GM21737 (cell line): Measurements from ENCODE around the gene ZNF248.

Experiments
- ATAC-seq: cut with Tn5 transposase; IDR thresholded peaks from one replicate; pipeline ENCODE4 v1.9.1; 2021; ENCODE audit warnings: mild to moderate bottlenecking, moderate library complexity; ENCODE audit not compliant: unreplicated experiment

Gene ZNF248

DNA sequence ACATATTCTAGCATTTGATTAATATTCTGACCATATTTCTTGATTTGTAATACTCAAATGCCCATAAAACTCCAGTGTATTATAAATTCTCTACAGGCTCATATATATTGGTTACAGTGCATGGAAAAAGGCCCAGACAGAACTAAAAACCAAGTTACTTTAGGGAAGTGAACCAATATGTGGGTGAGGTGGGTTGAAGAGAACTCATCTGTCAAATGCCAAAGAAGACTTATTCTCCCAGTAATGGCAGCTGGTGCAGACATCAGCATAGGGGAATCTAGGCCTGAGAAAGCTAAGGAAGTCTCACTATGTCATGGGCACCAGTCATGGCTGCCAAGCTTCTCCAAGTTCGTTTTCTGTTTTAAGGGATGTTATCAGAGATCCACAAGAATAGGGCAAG lies 30.6 kb downstream of the ZNF248 start:
- no peak for ATAC-seq

DNA sequence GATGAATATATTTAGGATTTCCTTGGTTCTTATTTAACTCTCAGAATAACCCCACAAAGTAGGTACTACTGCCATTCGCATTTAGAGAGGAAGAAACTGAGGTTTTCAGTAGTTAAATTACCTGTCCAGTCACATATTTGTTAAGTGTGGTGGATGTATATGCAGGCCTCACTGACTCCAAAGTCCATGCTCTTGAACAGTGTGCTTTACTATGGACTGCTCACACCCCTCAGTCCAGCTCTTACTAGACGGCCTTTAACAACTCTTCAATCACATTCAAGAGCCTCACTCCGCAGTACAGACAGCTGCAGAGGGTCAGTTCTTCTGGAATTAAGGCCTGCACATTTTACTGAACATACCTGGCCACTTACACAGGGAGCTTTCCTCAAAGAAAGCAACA lies 36.2 kb downstream of the ZNF248 start:
- no peak for ATAC-seq

DNA sequence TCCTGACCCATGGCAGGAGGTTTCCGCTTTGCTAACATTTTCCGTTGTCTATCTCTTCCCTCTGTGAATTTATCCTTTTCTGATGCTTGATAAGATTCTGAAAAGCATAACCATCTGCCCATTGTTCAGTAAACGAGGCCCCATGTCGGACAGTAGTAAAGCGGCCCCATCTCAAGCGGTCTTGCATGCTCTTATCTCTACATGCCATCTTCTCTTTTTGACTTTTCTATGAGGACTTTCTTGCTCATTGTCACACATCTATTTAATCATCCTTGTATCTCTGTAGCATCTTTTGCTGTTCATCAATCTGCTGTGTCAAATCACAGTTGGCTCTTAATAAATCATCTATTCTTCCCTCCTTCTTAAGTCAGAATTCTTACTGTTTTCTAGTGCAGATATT lies 37.6 kb downstream of the ZNF248 start:
- no peak for ATAC-seq

DNA sequence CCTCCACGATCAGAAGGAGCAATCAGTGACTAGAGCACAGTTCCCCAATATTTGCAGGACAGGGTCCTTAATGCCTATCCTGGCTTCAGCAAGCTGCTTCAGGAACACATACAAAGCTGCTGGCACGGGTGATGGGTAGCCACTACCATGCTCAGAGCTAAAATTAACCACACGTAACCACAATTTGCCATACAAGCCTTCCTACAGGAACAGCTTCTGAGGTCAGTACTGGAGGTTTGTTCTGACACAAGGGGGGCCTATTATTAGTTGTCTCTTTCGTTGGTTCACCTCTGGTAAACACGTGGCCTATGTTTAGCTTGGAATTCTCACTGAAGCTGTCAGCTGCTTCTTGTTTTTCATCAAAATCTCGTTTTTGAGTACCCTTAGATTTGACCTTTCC lies 41.1 kb downstream of the ZNF248 start:
- no peak for ATAC-seq

DNA sequence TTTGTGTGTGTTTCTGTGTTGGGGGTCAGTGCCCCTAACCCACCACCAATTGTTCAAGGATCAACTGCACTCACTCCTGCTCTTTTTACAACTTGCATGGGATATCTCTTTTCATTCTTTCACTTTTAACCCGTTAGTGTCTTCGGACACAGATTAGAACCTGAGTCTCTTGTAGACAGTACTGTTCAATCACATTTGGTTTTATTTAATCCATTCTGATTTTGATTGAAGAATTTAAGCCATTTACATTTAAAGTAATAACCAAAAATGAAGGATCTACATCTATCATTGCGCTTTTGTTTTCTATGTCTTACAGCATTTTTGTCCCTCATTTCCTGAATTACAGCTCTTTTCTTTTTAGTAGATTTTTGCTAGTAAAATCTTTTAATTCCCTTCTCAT lies 43.6 kb downstream of the ZNF248 start:
- ATAC-seq: no peak

DNA sequence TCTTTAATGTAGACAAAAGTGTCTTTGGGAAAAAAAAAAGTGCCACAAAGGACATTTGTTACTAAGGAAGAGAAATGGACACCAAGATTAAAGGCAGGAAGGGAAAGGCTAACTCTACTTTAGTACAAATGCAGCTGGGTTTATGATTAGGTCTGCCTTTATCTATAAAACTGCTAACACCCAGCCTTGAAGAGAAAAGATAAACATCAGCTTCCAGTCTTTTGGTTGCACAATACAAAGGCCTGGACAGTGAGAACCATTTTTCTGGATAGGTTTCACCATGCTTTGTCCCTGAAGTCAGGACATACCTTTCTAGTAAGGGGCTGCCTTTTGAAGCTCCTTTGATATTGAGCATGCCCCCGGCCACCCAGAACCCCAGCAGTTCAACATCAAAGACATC lies 45.1 kb downstream of the ZNF248 start:
- no peak for ATAC-seq

DNA sequence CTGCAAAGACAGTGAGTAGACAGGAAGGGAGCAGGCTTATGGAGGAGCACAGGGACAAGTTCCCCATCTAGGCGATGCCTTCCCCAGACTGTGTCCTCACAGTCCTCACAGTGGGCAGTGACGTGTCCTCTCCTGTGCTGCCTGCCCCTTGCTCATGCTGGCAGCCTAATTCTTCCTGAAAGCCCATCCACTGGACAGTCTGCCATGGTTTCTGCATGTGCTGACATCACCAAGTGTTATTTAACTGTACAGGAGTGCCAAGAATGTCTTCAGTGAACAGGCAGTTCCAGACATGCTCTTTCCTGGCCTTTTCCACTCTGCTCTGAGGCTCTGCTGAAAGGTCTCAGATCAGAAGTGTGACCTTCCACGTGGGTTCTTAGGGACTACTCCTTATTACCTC lies 54.1 kb downstream of the ZNF248 start:
- ATAC-seq: no peak

DNA sequence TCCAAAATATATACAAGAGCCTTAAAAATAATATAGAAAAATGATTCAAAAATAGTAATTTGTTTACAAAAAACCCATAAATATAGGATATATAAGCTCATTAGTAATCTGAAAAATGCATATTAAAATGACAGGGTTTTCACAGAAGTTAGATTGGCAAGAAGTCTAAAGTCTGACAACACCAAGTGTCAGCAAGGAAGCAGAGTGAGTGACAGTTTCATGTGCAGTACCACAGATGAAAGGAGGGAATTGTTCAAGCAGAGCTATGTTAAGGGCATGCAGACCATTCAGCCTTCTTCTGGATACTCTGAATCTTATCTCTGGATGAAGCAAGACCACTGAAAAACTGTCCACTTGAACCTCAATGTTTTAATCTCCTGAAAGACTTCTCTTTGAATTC lies 55.9 kb downstream of the ZNF248 start:
- ATAC-seq: no peak

DNA sequence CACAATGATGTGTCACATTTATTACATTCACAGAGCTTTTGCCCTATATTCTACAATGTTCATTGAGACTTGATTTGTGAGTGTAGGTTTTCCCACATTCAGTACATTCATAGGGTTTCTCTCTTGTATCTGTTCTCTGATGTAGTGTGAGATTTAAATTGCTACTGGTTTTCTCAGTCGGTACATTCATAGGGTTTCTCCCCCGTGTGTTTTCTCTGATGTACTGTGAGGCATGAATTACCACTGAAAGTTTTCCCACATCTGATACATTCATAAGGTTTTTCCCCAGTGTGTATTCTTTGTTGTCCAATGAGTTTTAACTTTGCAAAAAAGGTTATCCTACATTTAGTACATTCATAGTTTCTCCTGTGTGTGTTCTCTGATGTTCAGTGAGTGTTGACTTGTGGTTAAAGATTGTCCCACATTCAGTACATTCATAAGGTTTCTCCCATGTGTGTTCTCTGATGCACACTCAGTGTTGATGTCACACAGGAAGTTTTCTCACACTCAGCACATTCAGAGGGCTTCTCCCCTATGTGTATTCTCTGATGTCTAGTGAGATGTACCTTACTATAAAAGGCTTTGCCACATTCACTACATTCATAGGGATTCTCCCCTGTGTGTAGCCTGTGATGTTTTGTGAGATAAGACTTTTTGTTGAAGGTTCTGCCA lies 63.0 kb downstream of the ZNF248 start:
- ATAC-seq: no peak

DNA sequence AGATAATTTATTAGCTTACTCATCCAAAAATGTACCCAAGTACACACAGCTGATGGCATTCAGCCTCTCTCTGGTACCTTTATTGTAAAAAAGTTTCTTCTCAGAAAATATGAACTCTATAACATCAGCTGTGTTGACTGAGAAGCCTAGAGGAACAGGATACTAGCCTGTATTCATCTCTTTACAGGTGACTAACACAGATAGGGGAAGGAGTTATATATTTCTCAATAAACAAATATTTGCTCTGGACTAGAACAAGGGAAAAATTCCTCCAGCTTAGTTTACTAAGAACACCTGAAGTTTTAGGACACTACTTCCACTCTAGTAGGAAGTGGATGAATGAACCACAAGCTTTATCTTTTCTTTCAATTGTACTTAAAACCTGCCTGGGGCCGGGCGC lies 67.8 kb downstream of the ZNF248 start:
- no peak for ATAC-seq

DNA sequence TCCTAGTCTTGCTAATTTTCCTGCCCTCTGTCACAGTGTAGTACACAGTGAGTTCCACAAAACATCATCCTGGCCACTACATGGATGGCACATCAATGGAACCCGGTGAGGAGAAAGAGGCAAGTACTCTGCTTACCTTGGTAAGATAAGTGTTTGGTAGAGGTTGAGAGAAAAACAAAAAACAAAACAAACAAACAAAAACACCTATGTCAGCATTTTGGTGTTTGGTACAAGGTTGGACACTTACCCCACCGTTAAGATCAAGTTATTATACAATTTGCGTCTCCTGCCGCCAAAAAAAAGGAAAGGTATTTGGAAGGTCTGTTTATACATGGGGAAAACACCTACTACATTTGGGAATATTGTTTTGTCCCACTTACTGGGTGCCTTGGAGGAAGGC lies 72.7 kb downstream of the ZNF248 start:
- ATAC-seq: no peak

DNA sequence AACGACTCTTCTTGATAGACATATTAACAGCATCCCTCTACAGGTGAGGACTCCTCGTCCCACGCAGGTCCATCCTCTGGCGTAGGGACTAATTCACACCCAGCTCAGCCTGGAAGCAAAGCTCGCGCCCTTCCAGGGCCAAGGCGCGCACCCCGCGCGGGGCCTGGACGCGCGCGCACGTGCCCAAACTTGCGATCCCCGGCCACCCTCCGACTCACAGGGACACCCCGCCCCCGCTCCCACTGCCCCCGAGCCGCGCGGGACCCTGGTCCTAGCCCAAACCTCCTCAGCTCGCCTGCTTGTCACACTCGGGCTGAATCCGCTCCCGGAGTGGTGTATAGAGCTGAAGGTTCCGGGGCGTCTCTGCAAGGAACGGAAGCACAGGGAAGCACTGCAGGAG lies 76.9 kb downstream of the ZNF248 start:
- ATAC-seq: no peak

DNA sequence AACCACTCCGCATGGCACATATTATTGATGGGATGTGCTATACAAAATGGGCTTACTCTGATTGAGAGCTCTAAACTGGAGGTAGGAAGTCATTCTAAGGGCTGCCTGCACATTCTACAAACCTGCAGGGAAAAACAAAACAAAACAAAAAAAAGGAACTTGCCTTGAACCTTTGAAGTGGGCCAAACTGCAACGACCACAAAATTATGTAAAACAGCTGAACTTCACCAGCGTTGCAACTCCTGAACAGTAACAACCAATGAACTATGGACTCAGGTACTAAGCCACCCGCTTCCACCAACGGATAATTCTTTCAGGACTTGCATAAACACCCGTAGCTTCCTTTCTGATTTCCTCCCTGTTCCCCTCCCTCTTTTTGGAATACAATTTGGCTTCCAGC lies 80.4 kb downstream of the ZNF248 start:
- no peak for ATAC-seq

DNA sequence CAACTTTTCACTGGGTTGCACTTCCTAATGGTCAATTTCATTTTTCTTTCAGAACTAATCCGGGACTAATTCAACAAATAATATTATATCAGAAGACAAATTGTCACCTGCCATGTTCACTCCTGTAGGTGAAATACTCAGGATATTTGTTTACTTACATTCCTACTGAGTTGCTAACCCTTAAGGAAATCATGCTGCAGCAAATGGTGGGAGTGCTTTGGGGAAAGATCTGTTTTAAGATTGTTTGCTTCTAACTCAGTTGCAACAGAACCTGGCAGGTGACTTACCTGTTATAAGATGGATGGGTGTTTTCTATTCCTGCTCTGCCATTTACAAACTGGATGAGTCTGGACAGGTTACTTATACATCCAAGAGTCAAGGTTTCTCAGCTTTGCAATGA lies 81.8 kb downstream of the ZNF248 start:
- no peak for ATAC-seq

DNA sequence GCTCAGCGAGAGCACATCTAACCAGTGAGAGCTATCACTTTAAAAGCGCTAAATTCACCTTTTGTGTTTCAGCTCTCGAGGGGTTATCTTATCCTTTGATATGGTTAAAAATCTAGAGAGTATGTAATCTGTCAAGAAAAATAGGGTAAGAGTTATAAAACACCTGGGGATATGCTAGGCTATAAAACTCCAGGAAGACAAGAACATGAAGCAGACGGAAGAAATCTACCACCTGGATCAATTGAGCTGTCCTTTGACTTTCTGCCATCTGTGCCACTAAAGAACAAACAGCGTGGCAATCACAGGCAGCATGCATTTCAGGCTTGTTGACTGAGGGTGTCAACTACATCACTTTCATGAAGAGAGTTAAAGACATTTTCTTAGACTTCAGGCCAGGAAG lies 83.1 kb downstream of the ZNF248 start:
- ATAC-seq: no peak

DNA sequence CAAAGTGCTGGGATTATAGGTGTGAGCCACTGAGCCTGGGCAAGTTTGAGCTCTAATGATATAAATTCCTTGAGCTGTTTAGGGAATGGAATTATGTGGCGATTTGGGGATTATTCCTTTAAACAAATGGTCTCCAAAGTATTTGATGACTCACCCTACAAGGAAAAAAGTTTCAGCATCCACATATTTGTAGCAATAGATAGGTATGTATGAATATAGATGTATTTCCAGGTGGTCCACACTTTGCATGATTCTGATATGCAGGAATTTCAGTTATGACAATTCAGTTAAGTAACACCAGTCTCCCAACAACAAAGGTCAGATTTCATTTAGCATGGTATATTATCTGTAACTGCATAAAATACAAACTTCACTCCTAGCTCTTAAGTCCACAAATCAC lies 92.2 kb downstream of the ZNF248 start:
- ATAC-seq: no peak

DNA sequence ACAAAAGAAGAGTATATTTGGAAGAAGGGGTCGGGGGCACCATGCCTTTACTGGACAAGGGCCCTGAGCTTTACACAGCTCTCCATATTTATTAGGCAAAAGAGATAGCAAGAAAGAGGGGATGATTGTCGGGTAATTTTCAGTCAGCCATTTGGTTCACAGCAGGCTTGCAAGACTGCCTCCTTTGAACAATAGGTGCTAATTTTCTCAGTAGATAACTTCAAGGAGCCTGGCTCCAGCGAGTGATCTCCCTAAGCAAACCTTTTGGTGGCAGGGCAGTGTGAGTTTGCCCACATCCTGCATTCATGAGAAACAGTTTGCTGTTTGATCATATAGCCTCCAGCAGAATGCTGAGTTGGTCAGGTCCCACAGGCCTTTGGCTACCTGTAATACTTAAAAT lies 94.3 kb downstream of the ZNF248 start:
- no peak for ATAC-seq

DNA sequence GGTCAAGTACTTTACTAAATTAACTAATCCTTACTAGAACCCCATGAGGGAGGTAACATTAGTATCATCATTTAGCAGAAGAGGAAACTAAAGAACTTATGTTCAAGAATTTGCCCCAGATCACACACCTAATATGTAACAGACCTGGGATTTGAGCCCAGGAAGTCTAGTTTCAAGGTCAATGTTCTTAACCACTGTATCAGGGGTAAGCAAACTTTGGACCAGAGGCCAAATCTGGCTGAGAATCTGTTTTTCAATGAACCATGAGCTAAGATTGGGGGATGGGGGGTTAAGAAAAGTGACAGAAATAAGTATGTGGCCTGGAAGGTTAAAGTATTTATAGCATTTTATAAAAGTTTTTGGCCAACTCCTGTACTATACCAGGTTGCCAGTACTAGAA lies 95.1 kb downstream of the ZNF248 start:
- no peak for ATAC-seq

DNA sequence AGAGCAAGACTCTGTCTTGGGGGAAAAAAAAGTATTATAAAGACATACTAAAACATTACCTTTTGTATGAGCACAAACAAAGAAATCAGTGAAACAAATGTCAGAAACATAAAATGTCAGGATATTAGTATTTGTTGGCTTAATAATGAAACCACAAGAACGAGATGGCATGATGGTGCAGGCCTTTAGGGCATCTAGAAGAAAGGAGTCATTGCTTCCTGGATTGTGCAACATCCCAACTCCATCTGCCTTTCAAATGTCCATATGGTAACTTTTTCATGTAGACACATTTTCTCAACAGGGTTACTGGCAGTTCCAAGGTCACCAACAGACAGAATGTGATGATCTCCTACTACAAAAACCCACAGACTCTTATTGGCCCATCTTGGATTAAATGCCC lies 96.6 kb downstream of the ZNF248 start:
- ATAC-seq: no peak

DNA sequence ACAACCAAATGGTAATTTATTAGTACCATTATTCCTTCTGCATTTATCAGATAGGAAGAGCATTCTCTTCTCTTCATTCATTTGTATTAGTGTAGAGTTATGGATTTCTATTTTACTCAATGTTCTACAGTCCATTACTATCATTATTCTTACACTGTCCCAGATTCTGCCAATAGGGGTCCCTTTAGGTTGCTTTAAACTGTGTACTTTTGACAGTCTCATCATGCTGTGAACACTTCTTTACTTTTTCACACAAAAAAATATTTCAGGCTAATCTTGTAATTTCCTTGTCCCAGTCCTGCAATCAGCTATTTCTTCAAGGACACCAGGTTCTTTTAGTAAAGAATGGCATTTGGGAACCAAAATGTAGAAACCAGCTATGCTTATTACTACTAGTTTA lies 99.3 kb downstream of the ZNF248 start:
- no peak for ATAC-seq

DNA sequence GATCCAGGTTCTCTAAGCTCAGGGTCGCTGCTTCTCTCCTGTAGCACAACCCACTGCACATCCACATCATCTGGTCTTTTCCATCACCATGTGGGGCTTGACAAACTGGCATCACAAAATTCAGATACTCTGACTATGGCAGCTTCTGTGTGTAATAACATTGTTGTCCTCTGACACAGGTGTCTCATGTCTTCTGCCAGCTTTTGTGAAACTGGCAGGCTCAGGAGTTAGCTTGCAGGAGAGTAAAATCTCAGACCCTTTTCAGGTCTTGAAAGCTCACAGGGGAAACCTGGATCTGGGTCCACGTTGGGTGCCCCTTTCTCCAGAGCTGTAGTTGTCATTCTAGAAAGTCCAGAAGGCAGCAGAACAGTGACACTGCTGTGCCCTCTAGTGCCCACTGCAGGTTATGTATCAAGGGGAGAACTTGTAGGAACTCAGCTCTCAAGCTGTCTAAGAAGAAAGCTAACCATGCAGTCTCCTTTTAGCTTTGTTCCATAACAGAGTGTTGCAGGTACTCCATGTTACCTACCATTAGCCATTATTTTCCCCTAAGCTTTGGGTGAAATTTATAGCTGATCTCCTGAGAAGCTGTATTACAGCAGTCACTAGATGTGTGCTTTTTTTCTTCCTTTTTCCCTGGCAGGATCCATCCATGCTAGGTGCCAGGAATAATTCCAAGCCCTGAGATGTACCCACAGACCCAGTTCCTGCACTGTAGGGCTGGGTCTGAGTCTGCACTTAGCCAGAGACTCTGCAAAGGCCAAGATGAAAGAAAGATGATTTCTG lies 102.7 kb downstream of the ZNF248 start:
- ATAC-seq: no peak

DNA sequence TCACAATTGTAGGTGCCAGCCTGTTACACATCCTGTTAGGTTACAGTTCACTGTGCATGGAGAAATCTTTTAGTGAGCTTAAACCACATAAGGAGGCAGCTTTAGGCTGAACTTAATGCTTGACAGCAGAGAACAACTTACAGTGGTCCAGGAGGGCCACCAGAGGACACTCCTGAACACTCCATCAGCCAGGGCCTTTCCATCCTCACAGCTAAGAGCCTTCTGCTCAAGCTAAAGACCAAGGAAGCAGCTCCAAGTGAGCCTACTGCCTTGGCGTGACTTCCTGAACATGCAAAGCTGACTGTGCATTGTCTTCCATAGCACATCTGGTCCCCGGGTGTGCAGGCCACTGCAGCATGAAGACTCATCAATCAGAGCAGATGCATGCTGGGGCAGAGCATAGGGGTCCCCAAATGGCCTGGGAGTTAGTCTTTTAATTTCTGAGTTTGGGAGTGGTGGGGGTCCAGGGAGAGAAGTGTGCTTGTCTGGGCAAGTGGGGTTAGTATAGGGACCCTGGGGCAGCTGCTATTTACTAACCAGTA lies 105.0 kb downstream of the ZNF248 start:
- no peak for ATAC-seq

DNA sequence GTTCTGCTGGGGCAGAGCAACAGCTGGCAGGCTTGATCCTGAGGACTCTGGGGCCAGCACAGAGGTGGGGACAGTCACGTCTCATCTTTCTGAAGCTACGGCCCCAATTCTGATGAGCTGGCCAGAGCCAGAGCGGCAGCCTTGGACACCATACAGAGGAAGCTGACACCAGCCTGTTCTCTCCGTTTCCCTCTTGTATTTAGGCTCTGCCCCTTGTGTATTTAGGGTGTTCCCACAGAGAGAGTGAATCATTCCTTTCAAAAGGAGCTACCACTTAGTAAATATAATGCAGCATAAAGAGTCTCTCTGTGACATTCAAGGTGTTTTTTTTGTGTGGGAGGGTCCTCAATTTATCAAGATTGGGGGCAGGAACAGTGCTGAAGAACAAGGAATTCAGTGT lies 109.2 kb downstream of the ZNF248 start:
- no peak for ATAC-seq
